ENCODE data around the gene ZNF831.

ZNF831 gene

GRCh38 chr20:59163631-59164530 is at the start of gene ZNF831:
Gene ZNF831 (plus strand): TSS chr20:59163821. CDS start chr20:59191020, 27,199 bp downstream.
- H3K27ac ChIP-seq: no peak within 1 kb of the TSS

GRCh38 chr20:59117526-59117925 is 46.1 kb upstream of the ZNF831 start:
- no peak overlapping the region for H3K27ac ChIP-seq
- no peak for TF ChIP-seq ZFX (IDR thresholded peaks at IDR 0.05)
- TF ChIP-seq CTCF (conservative IDR thresholded peaks at IDR 0.05): no peak

More at GRCh38 chr20:59163631-59164530, at the start of gene ZNF831:
- no peak for TF ChIP-seq ZFX (IDR thresholded peaks at IDR 0.05)

- H3K27ac ChIP-seq: no peak overlapping the region
- no peak for TF ChIP-seq CTCF (conservative IDR thresholded peaks at IDR 0.05)
- no peak for TF ChIP-seq ZFX (IDR thresholded peaks at IDR 0.05)
Observed at GRCh38 chr20:59118855-59119254, 44.8 kb upstream of the ZNF831 start.

GRCh38 chr20:59120491-59120890 is 43.1 kb upstream of the ZNF831 start:
- TF ChIP-seq ZFX (IDR thresholded peaks at IDR 0.05): no peak
- no peak for TF ChIP-seq CTCF (conservative IDR thresholded peaks at IDR 0.05)
- H3K27ac ChIP-seq: no peak overlapping the region

GRCh38 chr20:59120919-59121318 is 42.7 kb upstream of the ZNF831 start:
- TF ChIP-seq ZFX (IDR thresholded peaks at IDR 0.05) (no peak), CTCF (conservative IDR thresholded peaks at IDR 0.05) (no peak)
- no peak overlapping the region for H3K27ac ChIP-seq

GRCh38 chr20:59121714-59122565 is 41.7 kb upstream of the ZNF831 start:
- TF ChIP-seq ZFX (IDR thresholded peaks at IDR 0.05) (no peak), CTCF (conservative IDR thresholded peaks at IDR 0.05) (no peak)
- H3K27ac ChIP-seq: no peak overlapping the region

- TF ChIP-seq ZFX (IDR thresholded peaks at IDR 0.05) (no peak), CTCF (conservative IDR thresholded peaks at IDR 0.05) (no peak)
- no peak overlapping the region for H3K27ac ChIP-seq
Observed at GRCh38 chr20:59122566-59122919, 41.1 kb upstream of the ZNF831 start.
